D721Med (cell line): ENCODE measurements around the gene ETV6.

ENCODE experiments used
- DNase-seq: peaks from one replicate; pipeline ENCODE4 v3.0.0; 2011; ENCODE audit warnings: low spot score; ENCODE audit not compliant: insufficient read length
- FAIRE-seq: peaks from 2 replicates; lab custom pipeline; 2011; peaks lifted over from hg19 to GRCh38; lab: Jason Lieb, UNC
- CTCF ChIP-seq: IDR thresholded peaks from 2 replicates; pipeline ENCODE4 v1.5.1; 2012; ENCODE audit warnings: mild to moderate bottlenecking, control low read depth; ENCODE audit not compliant: insufficient read depth; ENCODE audit errors: missing control alignments

Gene ETV6

GRCh38 chr12:11728154-11728755, 78.8 kb downstream of the ETV6 start:
- no peak for DNase-seq
- TF ChIP-seq CTCF, result no peak
- FAIRE-seq, result no peak

GRCh38 chr12:11729008-11729407, 79.5 kb downstream of the ETV6 start:
- FAIRE-seq, result no peak
- DNase-seq, result no peak
- no peak for TF ChIP-seq CTCF

GRCh38 chr12:11729439-11730150, 80.1 kb downstream of the ETV6 start:
- FAIRE-seq (no peak), DNase-seq (no peak)
- no peak for TF ChIP-seq CTCF

GRCh38 chr12:11730299-11731041, 81.0 kb downstream of the ETV6 start:
- no peak for DNase-seq
- no peak for TF ChIP-seq CTCF
- no peak for FAIRE-seq

- no peak for FAIRE-seq
Observed at GRCh38 chr12:11731042-11731357, 81.5 kb downstream of the ETV6 start.

GRCh38 chr12:11731455-11731854, 82.0 kb downstream of the ETV6 start:
- DNase-seq (no peak), FAIRE-seq (no peak)
- TF ChIP-seq CTCF, result no peak

More at GRCh38 chr12:11731042-11731357, 81.5 kb downstream of the ETV6 start:
- no peak for DNase-seq
- no peak for TF ChIP-seq CTCF
